ENCODE measurements around the gene DIP2C. TPM values are rescaled to one million over a fixed set of nuclear protein-coding genes. Genes with fewer than 3 reads are reported as not detected.
"Not testable (repeated sequence)": the region's sequence is repeated elsewhere in the genome, so short reads cannot be mapped to it uniquely, and the experiment has no call there.

DIP2C gene
- total RNA-seq, 1 donor = 19.9 TPM

DNA sequence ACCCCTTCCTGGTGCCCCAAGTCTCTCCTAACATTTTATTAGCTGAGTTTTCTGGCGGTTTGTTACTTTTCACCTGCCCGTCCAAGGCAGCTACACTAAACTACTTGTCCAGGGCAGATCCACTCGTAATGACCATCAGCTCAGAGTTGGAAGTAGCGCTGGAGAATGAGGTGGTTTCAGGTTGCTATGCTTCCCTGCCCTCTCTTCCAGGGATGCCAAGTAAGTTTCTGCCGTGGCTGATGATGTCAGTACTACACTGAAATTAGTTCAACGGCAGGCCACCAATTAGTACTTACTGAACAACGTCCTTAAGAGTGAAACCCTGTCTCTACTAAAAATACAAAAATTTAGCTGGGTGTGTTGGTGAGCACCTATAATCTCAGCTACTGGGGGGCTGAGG is 55.2 kb downstream of the DIP2C start:
- TF ChIP-seq, protein P1, sequence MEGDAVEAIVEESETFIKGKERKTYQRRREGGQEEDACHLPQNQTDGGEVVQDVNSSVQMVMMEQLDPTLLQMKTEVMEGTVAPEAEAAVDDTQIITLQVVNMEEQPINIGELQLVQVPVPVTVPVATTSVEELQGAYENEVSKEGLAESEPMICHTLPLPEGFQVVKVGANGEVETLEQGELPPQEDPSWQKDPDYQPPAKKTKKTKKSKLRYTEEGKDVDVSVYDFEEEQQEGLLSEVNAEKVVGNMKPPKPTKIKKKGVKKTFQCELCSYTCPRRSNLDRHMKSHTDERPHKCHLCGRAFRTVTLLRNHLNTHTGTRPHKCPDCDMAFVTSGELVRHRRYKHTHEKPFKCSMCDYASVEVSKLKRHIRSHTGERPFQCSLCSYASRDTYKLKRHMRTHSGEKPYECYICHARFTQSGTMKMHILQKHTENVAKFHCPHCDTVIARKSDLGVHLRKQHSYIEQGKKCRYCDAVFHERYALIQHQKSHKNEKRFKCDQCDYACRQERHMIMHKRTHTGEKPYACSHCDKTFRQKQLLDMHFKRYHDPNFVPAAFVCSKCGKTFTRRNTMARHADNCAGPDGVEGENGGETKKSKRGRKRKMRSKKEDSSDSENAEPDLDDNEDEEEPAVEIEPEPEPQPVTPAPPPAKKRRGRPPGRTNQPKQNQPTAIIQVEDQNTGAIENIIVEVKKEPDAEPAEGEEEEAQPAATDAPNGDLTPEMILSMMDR (IDR thresholded peaks at IDR 0.05; ENCODE audit: insufficient read depth, low read depth, low read length) = no peak
- H3K4me3 ChIP-seq (ENCODE audit: low read depth, low read length) = no peak overlapping the region
- DNase-seq (ENCODE audit: low read depth) = no peak

GRCh38 chr10:633279-634245 is 55.9 kb downstream of the DIP2C start:
- DNase-seq (ENCODE audit: low read depth) = no peak
- TF ChIP-seq, protein P1 (IDR thresholded peaks at IDR 0.05; ENCODE audit: insufficient read depth, low read depth, low read length) = no peak
- H3K4me3 ChIP-seq (ENCODE audit: low read depth, low read length) = no peak overlapping the region

DNA sequence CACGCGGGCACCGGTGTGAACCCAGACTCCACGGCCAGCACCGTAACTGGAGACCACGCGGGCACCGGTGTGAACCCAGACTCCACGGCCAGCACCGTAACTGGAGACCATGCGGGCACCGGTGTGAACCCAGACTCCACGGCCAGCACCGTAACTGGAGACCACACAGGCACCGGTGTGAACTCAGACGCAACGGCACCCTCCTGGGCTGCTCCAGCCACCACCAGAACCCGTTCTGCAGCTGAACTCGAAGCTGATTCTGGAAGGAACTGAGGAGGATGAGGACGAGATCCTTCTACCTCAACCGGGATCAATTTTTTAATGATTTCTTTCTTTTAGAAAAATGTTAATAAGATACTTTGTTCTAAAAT is 56.7 kb downstream of the DIP2C start:
- not testable (repeated sequence) for DNase-seq (ENCODE audit: low read depth)

DNA sequence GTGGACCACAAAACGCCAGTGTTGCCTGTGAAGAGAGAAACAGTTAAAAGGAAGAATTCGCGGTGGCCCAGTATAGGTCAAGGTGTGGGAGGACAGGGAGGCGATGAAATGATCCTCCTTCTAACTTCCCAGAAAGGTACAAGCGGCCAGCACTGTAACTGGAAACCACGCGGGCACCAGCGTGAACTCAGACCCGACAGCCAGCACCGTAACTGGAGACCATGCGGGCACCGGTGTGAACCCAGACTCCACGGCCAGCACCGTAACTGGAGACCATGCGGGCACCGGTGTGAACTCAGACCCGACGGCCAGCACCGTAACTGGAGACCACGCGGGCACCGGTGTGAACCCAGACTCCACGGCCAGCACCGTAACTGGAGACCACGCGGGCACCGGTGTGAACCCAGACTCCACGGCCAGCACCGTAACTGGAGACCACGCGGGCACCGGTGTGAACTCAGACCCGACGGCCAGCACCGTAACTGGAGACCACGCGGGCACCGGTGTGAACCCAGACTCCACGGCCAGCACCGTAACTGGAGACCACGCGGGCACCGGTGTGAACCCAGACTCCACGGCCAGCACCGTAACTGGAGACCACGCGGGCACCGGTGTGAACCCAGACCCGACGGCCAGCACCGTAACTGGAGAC is 57.2 kb downstream of the DIP2C start:
- not testable (repeated sequence) for H3K4me3 ChIP-seq (ENCODE audit: low read depth, low read length); DNase-seq (ENCODE audit: low read depth)

More for the DNA sequence above, 56.7 kb downstream of the DIP2C start:
- not testable (repeated sequence) for H3K4me3 ChIP-seq (ENCODE audit: low read depth, low read length)

DNA sequence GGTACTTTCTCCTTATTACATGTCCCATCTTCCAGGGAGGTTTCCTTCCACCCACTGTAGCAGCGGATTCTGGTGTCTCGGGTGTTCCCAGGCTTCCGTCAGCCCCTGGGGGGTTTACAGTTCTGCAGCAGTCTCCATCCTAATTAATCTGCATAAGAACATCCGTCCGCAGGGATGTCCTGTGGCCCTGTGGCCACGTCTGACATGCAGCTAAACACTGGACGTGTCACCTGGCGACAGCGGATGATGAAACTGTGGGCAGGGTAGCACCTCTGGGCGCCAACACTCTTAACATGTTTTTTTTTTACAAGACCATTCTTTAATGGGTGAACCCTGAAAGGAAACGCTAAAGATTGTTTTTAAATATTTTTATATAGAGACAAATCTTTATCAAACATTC is 58.2 kb downstream of the DIP2C start:
- H3K4me3 ChIP-seq (ENCODE audit: low read depth, low read length) = no peak overlapping the region
- DNase-seq (ENCODE audit: low read depth) = no peak
- TF ChIP-seq, protein P1 (IDR thresholded peaks at IDR 0.05; ENCODE audit: insufficient read depth, low read depth, low read length) = no peak

DNA sequence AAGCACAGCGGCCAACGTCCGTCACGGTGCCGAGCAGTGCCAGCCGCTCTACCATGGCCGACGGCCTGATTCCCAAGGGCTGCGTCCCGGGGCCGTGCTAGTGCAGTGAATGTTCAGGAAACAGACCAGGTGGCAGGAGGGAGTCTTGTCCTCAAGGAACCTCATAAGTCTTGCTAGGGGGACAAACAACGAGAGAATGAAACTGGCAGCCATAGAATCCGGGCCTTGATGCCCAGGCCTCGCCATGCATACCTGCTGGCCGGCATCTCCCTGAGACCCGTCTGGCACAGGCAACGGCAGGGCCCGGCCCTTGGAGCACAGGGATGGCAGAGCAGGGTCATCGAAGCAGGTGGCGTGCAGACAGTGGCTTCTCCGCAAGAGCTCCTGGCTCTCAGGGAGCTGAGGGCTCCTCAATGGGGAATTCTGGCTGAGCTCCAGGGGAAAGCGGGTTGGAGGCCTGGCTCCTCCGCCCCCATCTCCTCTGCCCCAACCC is 58.8 kb downstream of the DIP2C start:
- H3K4me3 ChIP-seq (ENCODE audit: low read depth, low read length) = no peak overlapping the region
- TF ChIP-seq, protein P1 (IDR thresholded peaks at IDR 0.05; ENCODE audit: insufficient read depth, low read depth, low read length) = no peak
- DNase-seq (ENCODE audit: low read depth) = no peak

DNA sequence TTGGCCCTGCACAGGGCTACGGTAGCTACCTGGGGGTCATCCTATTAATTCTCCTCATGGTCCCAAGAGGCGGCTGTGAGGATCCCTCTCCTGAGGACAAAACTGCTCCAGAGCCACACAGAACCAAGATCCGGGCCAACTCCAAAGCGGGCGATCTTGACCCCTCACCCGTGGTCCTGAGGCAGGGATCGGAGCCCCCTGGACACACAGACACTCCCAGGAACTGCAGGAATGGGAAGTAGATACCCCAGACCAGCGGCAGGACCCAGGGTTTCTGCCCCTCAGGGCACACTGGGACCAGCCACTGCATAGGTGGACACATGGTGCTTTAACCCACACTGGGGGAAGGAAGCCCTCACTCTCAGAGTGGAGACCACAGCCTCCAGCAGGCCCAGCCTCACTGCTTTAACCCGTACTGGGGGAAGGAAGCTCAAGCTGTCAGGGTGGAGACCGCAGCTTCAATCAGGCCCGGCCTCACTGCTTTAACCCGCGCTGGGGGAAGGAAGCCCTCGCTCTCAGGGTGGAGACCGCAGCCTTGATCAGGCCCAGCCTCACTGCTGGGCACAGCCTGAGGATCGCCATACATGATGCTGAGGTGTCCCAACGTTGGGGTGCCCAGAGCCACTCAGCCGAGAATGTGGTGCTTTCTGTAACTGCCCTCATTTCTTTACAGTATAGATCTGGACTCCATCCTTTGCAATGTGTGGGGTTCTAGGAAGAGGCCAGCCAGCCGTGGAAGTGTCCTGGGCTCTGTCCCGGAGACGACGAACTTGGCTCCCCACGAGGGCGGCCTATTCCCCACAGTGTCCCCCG is 60.1 kb downstream of the DIP2C start:
- H3K4me3 ChIP-seq (ENCODE audit: low read depth, low read length) = no peak overlapping the region
- TF ChIP-seq, protein P1 (IDR thresholded peaks at IDR 0.05; ENCODE audit: insufficient read depth, low read depth, low read length) = no peak
- DNase-seq (ENCODE audit: low read depth) = no peak
